GM10847 (cell line): ENCODE measurements around the gene SPTB.

Experiments used
- POLR2A ChIP-seq: IDR thresholded peaks from 2 replicates; pipeline ENCODE4 v1.6.1; 2011; ENCODE audit not compliant: insufficient read length; ENCODE audit errors: extremely low read depth

SPTB gene

DNA sequence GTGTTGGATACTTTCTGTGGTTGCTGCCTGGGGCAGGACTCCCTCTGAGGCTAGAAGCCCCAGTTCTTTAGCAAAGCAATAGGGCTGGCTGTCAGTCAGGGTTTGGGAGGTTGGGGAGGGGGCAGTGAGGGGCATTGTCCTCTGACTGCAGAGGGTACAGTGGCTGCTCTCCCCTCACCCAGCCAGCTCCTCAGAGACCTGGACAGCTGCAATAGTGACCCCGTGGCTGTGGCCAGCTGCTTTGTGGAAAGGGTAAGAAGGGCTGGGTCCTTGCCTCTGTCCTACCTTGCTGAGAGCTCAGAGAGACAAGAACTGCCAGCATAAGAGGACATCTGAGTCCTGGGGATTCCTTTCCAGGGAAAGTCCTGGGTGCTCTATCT is 149.7 kb downstream of the SPTB start:
- TF ChIP-seq POLR2A: no peak

DNA sequence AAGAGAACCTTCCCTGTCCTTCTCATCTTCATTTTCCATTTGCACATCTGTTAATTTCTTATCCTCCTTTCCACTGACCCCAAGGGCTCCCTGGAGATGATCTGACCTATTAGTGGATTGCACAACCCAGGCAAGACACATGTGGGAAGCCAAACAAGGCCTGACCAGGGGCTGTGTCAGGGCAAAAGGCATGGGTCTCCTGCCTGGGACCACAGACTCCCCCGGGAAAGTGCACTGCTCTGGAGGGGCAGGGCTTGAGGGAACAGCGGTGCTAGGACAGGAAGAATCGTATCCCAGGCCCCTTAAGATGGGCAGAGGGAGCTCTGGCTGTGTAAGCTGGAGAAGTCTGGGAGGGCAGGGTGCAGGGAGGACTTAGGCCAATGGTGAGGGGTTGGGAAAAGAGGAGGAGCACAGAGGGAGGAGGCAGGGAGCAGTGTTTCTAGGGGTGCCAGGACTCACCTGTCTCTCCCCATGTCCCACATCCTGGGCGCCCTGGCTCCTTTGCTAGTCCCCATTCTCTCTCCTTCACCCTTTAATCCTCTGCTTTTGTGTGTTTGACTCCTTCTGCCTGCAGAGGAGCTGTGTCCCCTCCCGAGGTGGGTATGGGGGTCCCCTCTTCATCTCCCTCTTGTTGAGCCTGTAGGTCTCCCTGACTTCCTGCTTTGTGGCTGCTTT is 150.2 kb downstream of the SPTB start:
- TF ChIP-seq POLR2A: no peak

DNA sequence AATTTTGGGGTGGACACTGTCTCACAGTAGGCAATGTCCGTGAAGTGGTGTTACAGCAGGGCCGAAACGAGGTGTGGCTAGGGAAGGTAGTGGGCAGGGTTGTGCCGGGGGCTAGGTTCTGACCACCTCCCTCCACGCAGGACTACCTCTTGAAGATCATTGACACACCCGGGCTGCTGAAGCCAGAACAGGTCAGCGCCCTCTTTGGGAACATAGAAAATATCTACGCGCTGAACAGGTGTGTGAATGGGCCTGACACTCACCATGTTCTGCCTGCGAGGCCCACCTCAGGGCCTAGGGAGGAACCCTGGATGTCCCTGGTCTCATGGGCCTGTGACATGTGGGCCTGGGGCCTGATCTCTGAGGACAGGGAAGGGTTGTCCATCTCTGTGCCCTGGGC is 150.9 kb downstream of the SPTB start:
- TF ChIP-seq POLR2A: no peak

DNA sequence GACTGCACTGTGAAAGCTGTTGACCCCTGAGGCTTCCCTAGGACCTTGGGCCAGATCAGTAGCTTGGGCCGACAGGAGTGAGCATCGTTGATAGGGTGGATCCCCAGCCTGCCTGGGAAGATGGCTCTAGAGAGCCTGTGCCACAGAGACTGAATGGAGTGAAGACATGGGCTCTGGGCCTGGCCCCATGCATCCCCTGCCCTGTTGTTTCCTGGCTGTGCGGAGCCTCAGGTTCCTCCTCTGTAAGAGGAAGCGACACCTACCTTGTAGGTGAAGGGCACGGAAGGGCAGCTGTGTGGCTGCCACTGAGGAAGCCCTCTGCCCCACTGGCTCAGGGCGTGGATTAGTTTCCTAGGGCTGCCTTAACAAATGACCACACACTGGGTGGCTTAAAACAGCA is 151.6 kb downstream of the SPTB start:
- no peak for TF ChIP-seq POLR2A

DNA sequence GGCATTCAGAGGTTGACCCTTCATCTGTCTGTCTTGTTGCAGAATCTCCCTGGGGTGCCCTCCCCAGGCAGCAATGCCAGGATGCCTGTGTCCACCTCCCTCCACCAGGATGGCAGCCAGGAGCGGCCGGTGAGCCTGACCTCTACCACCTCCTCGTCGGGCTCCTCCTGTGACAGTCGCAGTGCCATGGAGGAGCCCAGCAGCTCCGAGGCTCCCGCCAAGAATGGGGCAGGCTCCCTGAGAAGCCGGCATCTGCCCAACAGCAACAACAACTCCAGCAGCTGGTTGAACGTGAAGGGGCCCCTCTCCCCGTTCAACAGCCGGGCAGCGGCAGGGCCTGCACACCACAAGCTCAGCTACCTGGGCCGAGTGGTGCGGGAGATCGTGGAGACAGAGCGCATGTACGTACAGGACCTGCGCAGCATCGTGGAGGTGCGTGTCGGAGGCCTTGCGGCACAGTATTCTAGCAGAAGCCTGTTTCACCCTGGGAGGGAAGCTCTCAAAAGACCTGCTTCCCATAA is 152.1 kb downstream of the SPTB start:
- no peak for TF ChIP-seq POLR2A

DNA sequence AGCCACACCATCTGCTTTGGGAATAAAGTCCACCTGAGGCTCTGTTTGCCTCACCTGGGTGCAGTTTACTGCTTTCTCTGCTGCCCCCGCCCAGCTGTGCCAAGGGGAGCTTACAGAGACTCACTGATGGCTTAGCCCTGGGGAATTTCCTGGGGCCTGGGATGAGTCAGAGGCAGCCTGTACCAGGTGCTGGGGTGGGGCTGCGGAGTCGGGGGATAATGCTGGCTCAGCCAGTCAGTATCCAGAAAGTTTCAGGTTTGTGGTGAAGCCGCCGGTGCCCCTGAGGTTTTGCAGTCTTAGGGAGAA is 153.2 kb downstream of the SPTB start:
- TF ChIP-seq POLR2A: no peak

DNA sequence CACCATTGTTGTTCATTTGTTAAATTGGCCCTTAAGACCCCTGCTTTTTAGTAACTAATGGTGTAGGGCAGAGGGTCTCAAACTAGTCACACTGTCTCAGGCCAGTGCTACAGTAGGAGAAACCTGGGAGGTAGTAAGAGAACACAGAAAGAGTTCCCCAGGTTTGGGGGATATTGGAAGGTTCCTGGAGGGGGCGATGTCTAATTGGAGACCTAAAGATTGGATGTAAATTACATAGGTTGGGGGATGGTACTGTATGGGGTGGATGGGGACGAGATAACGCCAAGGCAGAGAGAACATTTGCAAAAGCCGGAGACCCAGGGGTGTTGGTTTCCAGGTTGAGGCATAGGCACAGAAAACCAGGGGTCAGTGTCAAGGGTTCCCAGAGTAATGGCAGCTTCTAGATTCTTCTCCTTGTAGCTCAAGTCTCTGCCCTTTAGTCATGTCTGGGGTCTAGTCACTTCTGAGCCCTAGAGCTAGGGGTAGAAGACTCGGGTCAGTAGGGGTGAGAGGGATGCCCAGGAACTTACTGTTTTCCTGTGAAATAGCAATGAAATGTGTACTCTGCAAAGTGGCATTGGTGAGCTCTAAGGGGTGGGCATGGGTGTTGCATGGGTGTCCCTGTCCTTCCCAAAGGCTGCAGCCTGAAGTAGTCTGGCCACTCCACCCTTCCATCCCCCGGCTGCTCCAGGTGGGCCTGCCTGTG is 153.7 kb downstream of the SPTB start:
- no peak for TF ChIP-seq POLR2A

DNA sequence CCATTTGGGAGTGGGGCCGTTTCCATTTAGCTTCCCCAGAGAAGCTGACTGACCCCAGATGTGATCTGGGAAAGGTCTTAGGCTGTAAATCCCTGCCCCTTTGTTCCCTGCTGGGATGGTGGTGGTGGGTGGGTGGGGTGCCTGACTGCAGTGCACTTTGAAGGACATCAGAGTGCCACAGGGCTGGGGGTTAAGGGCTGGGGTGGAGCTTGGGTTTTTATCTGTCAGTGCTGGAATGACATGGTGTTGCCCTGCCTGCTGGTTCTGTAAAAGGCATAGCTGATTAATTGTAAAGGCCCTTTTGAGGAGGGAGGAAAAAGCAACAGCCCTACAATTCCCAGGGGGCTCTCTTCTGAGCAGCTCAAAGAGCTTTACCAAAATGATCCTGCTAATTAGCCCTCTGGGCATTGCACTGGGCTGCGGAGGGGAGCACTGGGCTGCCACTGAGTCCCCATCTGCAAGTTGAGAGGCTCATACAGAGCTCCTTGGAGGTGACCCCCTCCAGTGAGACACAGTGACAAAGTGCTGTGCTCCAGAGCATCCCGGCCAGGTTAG is 154.4 kb downstream of the SPTB start:
- TF ChIP-seq POLR2A: no peak

DNA sequence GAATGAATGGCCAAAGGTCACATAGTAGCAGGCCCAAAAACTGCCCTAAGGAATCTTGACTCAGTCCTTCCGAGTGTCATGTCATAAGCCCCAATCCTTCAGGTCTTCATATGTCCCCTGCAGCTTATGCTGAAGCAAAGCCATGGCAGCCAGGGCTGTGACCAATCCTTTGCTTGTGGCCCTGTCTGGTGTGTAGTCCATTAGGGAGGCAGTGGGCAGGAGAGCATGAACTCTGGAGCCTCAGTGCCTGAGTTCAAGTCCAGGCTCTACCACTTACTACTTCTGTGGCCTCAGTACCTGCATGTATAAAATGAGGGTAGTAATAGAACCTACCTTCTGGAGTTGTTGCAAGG is 155.2 kb downstream of the SPTB start:
- no peak for TF ChIP-seq POLR2A

DNA sequence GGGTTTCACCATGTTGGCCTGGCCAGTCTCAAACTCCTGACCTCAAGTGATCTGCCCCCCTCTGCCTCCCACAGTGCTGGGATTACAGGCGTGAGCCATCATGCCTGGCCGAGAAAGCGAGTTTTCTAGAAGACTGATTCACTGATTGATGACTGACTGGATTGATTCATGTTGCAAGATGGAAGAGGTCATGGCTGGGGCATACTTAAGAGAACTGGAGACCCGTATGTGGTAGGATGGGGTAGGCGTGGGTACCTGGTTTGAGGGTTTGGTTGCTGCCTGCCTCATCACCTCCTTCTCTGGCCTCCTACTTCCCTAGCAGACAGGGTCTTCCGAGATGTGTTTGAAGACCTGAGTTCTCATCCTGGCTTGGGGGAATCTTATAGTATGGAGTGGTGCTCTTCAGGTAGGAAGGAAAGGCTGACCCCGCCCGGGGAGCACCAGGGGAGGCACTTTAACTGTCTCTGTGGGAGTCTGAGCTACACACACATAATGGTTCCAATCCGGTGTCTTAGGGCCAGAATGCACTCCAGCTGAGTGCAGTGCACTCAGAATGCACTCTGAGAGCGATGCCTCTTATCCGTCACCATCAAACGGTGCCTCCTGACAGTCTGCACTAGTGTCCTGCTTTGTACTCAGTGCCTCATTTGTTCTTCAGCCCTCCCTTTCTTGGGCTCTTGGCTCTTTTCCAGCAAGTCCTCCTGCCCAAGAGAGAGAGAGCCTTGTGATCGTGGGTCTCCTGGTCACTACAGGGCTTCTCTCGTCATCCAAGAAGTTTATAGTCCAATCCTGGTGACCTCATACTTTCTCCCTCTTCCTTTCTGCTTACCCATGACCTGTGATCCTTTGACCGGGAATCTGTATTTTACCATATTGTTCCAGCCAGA is 155.8 kb downstream of the SPTB start:
- TF ChIP-seq POLR2A: no peak

DNA sequence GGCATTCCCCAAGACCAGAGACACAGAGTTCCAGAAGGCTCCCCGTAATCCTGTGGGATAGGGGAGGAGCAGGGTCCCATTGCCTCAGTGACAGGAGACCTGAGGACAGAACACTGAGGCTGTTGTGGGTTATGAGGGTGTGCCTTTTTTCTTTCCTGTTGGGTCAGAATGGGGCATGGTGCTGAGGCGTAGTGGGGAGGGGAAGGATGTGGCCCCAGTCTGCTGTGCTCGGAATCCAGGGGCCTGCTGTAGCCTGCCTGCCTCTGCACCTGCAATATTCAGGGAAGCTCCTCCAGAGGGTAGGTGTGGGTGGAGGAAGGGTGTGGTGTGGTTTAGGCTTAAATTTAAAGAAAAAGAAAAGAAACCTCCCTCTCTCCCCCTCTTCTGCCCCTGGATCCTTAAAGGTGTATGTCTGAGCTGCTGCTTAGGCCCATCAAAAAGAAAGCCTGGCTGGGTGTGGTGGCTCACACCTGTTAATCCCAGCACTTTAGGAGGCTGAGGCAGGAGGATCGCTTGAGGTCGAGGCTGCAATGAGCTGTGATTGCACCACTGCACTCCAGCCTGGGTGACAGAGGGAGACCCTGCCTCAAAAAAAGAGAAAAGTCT is 156.8 kb downstream of the SPTB start:
- no peak for TF ChIP-seq POLR2A

DNA sequence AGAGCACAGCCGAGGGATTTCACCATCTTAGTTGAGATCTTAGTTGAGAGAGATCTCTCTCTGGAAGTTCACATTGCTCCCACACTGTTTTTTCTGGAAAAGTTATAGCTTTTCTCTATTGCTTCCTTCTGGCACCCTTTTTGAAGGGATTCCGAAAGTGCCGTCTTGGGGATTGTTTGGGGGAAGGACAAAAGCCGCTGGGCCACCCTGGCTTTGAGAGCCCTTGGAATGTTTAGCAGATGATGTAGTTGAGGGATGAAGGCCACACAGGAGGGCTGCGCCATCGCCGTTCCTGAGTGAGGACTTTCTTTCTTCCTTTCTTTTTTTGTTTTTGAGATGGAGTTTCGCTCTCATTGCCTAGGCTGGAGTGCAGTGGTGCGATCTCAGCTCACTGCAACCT is 157.8 kb downstream of the SPTB start:
- no peak for TF ChIP-seq POLR2A

DNA sequence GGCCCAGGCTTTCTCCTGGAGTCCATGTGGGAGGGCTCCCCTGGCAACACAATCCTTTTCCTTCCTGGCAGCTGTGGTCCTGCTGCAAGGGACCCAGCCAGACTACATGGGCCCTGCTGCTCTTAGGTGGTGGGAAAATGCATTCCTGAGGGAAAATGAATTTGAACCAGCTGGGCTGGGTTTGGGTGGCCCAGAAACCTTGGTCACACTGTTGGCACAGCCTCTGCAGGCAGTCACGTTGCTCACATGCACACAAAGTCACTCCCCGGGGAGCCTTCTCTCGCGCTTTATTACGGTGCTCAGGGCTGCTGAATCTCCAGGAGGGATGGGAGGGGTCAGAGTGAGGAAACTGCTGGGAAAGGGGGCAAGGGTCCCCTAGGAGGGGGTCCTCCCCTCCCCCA is 158.3 kb downstream of the SPTB start:
- no peak for TF ChIP-seq POLR2A

DNA sequence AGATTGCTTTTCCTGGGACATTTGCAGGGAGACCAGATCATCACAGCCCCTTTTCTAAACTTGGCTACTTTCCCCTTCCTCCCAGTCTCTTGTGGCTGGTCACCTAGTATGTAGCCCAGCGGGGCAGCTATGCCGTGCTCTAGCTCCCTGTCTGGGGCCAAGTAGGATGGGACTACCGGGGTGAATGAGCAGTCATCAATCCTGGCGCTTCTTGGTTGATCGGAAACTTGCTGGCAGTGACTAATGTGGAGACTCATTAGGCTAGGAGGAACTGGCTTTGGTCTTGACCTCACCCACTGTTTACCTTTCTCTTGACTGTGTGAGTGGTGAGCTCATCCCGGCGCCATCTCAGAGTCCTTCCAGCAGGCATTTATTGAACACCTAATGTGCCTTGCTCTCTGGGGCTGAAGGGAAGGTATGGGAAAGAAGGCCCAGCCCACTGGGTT is 159.6 kb downstream of the SPTB start:
- TF ChIP-seq POLR2A: no peak

DNA sequence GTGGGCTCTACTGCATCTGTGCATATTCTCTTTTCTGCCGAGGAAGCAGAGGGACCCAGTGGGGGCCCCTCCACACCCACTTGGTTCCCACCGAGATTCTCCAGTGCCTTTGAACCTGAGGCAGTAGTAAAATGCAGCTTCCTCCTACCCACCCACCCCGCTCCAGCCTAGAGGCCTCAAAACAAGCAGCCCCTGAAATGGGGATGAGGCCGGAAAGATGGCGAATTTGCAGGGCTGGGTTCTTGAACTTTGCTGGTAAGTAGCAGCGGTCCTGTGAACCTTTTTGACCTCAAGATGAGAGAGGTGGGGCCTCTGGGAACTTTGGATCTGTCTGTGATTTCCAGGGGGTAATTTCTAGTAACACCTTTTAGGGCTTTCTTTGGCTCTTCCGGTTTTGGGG is 160.1 kb downstream of the SPTB start:
- TF ChIP-seq POLR2A: no peak

DNA sequence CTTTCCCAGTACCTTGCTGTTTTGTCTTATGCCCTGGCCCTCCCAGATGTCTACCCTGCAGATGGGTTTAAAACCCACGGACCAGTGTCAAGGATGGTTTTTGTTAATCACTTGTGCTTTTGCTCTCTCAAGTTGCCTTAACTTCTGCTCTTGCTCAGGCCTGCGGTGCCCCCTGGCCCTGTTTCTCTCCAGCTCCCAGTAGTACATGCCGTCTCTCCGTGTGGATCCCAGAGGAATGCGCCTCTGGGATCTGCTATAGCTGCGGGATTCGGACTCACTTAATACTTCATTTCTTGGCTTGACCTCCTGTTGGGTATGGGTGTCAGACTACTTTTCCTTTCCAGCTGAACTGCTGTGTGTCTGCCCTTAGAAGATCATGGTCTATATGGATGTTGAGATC is 160.9 kb downstream of the SPTB start:
- TF ChIP-seq POLR2A: no peak

DNA sequence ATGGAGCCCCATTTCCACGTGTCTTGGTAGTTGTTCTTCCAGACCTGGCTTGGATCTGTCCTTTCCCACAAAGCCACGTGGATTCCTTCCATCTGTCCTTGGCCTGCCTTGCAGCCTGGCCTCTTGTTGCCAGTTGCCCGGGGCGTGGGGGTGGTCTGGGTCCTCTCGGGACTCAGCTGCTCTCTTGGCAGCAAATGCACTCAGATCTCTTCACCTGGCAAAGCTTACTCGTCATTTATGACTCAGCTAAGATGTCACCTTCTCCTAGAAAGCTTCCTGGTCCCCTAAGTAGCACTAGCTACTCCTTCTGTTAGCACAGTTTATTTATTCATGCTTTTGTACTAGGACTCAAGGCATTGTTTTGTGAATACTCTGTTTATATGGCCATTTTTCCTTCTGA is 161.8 kb downstream of the SPTB start:
- TF ChIP-seq POLR2A: no peak
